Sigmoid colon (tissue), 4 donors: ENCODE measurements around the gene STARD9.

Source experiments
- EP300 ChIP-seq, 4 donors: sonication (generic); formaldehyde crosslinking; IDR thresholded peaks; one replicate each; pipeline ENCODE4 v1.6.1; 2017; ENCODE audit warnings: antibody characterized with exemption in 4 of 4
- POLR2A ChIP-seq, 2 donors: fragments of 450-650 bp; IDR thresholded peaks; one replicate each; pipeline ENCODE4 v1.6.1; 2016; ENCODE audit warnings: antibody characterized with exemption in 2 of 2, mild to moderate bottlenecking in 2 of 2, moderate library complexity in 2 of 2
- POLR2AphosphoS5 ChIP-seq, 4 donors: sonication (generic); formaldehyde crosslinking; IDR thresholded peaks; one replicate each; pipeline ENCODE4 v1.6.1; 2017; ENCODE audit warnings: antibody characterized with exemption in 4 of 4
- TF ChIP-seq, protein P1 (sequence below), 4 experiments: fragments of 450-650 bp in 3 of 4; fragments of 200-600 bp in 1 of 4; IDR thresholded peaks; one replicate each; pipeline ENCODE4 v1.5.1; 2016 to 2019; ENCODE audit warnings: antibody characterized with exemption in 4 of 4, mild to moderate bottlenecking in 3 of 4, moderate library complexity in 2 of 4

DNA sequence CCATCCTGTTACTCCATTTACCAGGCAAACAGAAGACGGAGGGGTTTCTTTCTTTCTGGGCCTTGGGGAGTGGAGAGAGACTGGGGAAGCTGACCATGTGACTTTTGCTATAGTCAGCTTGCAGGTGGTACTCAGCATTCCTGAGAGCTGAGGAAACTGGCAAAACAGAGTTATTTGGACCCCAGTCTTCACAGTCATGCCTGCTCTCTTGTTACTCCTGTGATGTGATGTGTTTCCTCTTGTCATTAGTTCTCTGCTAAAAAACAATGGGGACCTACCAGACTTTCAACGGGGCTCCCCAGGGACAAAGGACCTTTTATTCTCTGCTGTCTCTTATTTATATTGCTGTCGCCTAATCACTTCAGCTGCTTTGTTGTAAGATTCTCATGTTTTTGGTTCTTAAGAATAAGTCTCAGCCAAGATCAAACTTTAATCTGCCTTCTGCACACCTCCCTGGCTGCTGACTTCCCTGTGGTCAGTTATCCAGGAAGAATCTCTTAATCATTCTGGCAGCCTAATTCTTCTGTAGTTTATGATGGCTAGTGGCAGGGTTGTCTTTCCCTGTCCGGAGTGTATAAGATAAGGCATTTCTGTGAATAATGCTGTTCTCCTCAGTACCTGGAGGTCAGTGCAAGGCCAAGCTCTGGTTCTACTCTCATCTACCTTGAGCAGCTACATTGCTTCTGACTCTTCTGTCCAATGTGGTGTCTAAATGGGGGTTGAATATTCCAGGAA lies 8.8 kb downstream of the STARD9 start:
- TF ChIP-seq, protein P1, sequence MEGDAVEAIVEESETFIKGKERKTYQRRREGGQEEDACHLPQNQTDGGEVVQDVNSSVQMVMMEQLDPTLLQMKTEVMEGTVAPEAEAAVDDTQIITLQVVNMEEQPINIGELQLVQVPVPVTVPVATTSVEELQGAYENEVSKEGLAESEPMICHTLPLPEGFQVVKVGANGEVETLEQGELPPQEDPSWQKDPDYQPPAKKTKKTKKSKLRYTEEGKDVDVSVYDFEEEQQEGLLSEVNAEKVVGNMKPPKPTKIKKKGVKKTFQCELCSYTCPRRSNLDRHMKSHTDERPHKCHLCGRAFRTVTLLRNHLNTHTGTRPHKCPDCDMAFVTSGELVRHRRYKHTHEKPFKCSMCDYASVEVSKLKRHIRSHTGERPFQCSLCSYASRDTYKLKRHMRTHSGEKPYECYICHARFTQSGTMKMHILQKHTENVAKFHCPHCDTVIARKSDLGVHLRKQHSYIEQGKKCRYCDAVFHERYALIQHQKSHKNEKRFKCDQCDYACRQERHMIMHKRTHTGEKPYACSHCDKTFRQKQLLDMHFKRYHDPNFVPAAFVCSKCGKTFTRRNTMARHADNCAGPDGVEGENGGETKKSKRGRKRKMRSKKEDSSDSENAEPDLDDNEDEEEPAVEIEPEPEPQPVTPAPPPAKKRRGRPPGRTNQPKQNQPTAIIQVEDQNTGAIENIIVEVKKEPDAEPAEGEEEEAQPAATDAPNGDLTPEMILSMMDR (IDR thresholded peaks at IDR 0.05): no peak
- no peak for TF ChIP-seq EP300 (IDR thresholded peaks at IDR 0.05)
- no peak for TF ChIP-seq POLR2A (IDR thresholded peaks at IDR 0.05)
- TF ChIP-seq POLR2AphosphoS5 (IDR thresholded peaks at IDR 0.05): no peak
